H1 (cell line): ENCODE data around the gene HMGXB3. TPM values are rescaled to one million over a fixed set of nuclear protein-coding genes. Genes with fewer than 3 reads are reported as not detected.
A peak's percentile ranks its signal among the peaks of the same experiment; 100 is the strongest.

ENCODE experiments used
- CTCF ChIA-PET: fragments of 300-600 bp; sonication (Branson Sonifier 250); formaldehyde crosslinking; loops from one replicate; lab custom pipeline; 2021; ENCODE audit not compliant: partially characterized antibody; lab: Charles Lee
- POLR2A ChIA-PET: fragments of 300-600 bp; sonication (Branson Sonifier 250); formaldehyde crosslinking; loops from one replicate; lab custom pipeline; 2021; ENCODE audit warnings: inconsistent platforms; ENCODE audit not compliant: partially characterized antibody; lab: Charles Lee
- DNase-seq, 2 experiments: peaks; one replicate each; pipeline versions ENCODE4 v3.0.0 to v3.0.0-alpha.2; 2010 to 2022; ENCODE audit warnings: low spot score in 2 of 2, low read depth in 1 of 2, mixed read lengths in 1 of 2
- FAIRE-seq: peaks from 2 replicates; lab custom pipeline; 2011; peaks lifted over from hg19 to GRCh38; lab: Jason Lieb, UNC
- H2AFZ ChIP-seq: 2 replicates; pipeline ENCODE4 v1.8.1; 2012; ENCODE audit warnings: low read length, inconsistent platforms
- H2AK5ac ChIP-seq: 2 replicates; pipeline ENCODE4 v1.6.1; 2013; ENCODE audit warnings: low read depth, low read length
- H2BK120ac ChIP-seq: replicated peaks from 2 replicates; pipeline ENCODE3; 2013; ENCODE audit warnings: low read depth, low read length, inconsistent platforms
- H2BK12ac ChIP-seq: 2 replicates; pipeline ENCODE4 v1.6.1; 2013; ENCODE audit warnings: low read depth, low read length
- H2BK15ac ChIP-seq: 2 replicates; pipeline ENCODE4 v1.6.1; 2013; ENCODE audit warnings: low read length
- H2BK20ac ChIP-seq: 2 replicates; pipeline ENCODE4 v1.6.1; 2013; ENCODE audit warnings: low read length
- H2BK5ac ChIP-seq: 2 replicates; pipeline ENCODE4 v1.6.1; 2013; ENCODE audit warnings: low read depth, low read length
- H3K14ac ChIP-seq: 2 replicates; pipeline ENCODE4 v1.6.1; 2013; ENCODE audit warnings: inconsistent platforms; ENCODE audit not compliant: insufficient read length
- H3K18ac ChIP-seq: 2 replicates; pipeline ENCODE4 v1.6.1; 2013; ENCODE audit warnings: low read length; ENCODE audit errors: extremely low read depth
- H3K23ac ChIP-seq: 2 replicates; pipeline ENCODE4 v1.6.1; 2013; ENCODE audit warnings: inconsistent platforms; ENCODE audit not compliant: insufficient read length
- H3K23me2 ChIP-seq: 2 replicates; pipeline ENCODE4 v1.6.1; 2013; ENCODE audit warnings: low read depth, low read length
- H3K27ac ChIP-seq: 2 replicates; pipeline ENCODE4 v1.6.1; 2011; ENCODE audit warnings: low read depth, low read length, inconsistent platforms
- H3K27me3 ChIP-seq, 4 experiments: replicated peaks in 1 of 4; 1 replicate in 1 of 4; 2 replicates in 3 of 4; pipeline versions ENCODE4 v1.6.1 to v1.8.1; 2011 to 2013; ENCODE audit warnings: low read length in 3 of 4, mild to moderate bottlenecking in 3 of 4, inconsistent platforms in 2 of 4, mixed read lengths in 2 of 4, moderate library complexity in 1 of 4; ENCODE audit not compliant: control insufficient read depth in 3 of 4, insufficient read depth in 3 of 4; ENCODE audit errors: extremely low read depth in 1 of 4
- H3K36me3 ChIP-seq, 4 experiments: 2 replicates each; pipeline versions ENCODE4 v1.6.1 to v1.8.1; 2011 to 2013; ENCODE audit warnings: mild to moderate bottlenecking in 4 of 4, low read length in 3 of 4, moderate library complexity in 2 of 4, control low read depth in 1 of 4, inconsistent platforms in 1 of 4; ENCODE audit not compliant: insufficient read depth in 4 of 4, control insufficient read depth in 2 of 4
- H3K4ac ChIP-seq: replicated peaks from 2 replicates; pipeline ENCODE3; 2013; ENCODE audit warnings: low read length, low read depth, mixed read lengths, inconsistent platforms; ENCODE audit not compliant: insufficient read length
- H3K4me1 ChIP-seq, 4 experiments: replicated peaks in 1 of 4; 1 replicate in 1 of 4; 2 replicates in 3 of 4; pipeline versions ENCODE4 v1.6.1 to v1.8.1; 2011 to 2013; ENCODE audit warnings: low read length in 3 of 4, inconsistent platforms in 2 of 4, mixed read lengths in 1 of 4; ENCODE audit not compliant: insufficient read depth in 4 of 4, control insufficient read depth in 3 of 4
- H3K4me2 ChIP-seq, 2 experiments: 2 replicates each; pipeline versions ENCODE4 v1.6.1 to v1.8.1; 2011 to 2013; ENCODE audit warnings: low read depth in 2 of 2, low read length in 2 of 2, control low read depth in 1 of 2, inconsistent platforms in 1 of 2, mild to moderate bottlenecking in 1 of 2; ENCODE audit not compliant: insufficient read depth in 1 of 2
- H3K4me3 ChIP-seq, 4 experiments: fragments of 200-600, 300-600 bp in 1 of 4; sonication (generic), shearing (Covaris generic), sonication (Bioruptor Twin) in 1 of 4; 2 replicates each; pipeline versions ENCODE4 v1.5.1 to v1.8.1; 2011 to 2016; ENCODE audit warnings: low read length in 4 of 4, low read depth in 3 of 4, control low read depth in 2 of 4, inconsistent platforms in 2 of 4, mild to moderate bottlenecking in 2 of 4, mixed read lengths in 1 of 4, moderate library complexity in 1 of 4; ENCODE audit not compliant: insufficient read depth in 2 of 4; ENCODE audit errors: extremely low read depth in 1 of 4
- H3K56ac ChIP-seq: replicated peaks from 2 replicates; pipeline ENCODE3; 2013; ENCODE audit warnings: low read depth, mild to moderate bottlenecking, mixed read lengths, low read length, inconsistent platforms; ENCODE audit not compliant: insufficient read length
- H3K79me1 ChIP-seq: 2 replicates; pipeline ENCODE4 v1.6.1; 2013; ENCODE audit warnings: low read depth, low read length, control low read depth
- H3K79me2 ChIP-seq, 2 experiments: 2 replicates each; pipeline versions ENCODE4 v1.6.1 to v1.8.1; 2012 to 2013; ENCODE audit warnings: low read length in 2 of 2, mild to moderate bottlenecking in 2 of 2, inconsistent platforms in 1 of 2; ENCODE audit not compliant: insufficient read depth in 2 of 2, control insufficient read depth in 1 of 2
- H3K9ac ChIP-seq, 4 experiments: replicated peaks in 1 of 4; 1 replicate in 1 of 4; 2 replicates in 3 of 4; pipeline versions ENCODE4 v1.6.1 to v1.8.1; 2011 to 2013; ENCODE audit warnings: low read depth in 3 of 4, low read length in 3 of 4, control low read depth in 2 of 4, mild to moderate bottlenecking in 2 of 4, moderate library complexity in 2 of 4, inconsistent platforms in 1 of 4; ENCODE audit errors: extremely low read depth in 1 of 4
- H3K9me3 ChIP-seq, 2 experiments: 2 replicates each; pipeline versions ENCODE4 v1.6.1 to v1.8.1; 2012 to 2013; ENCODE audit warnings: mild to moderate bottlenecking in 2 of 2, moderate library complexity in 2 of 2, control low read depth in 1 of 2, inconsistent platforms in 1 of 2, low read depth in 1 of 2, low read length in 1 of 2, mixed read lengths in 1 of 2; ENCODE audit not compliant: insufficient read depth in 2 of 2
- H4K20me1 ChIP-seq, 2 experiments: replicated peaks in 1 of 2; 2 replicates each; pipeline versions ENCODE3 to v1.8.1; 2011 to 2013; ENCODE audit warnings: inconsistent platforms in 2 of 2, low read length in 2 of 2, mild to moderate bottlenecking in 1 of 2; ENCODE audit not compliant: insufficient read depth in 2 of 2, control insufficient read depth in 1 of 2
- H4K5ac ChIP-seq: 2 replicates; pipeline ENCODE4 v1.6.1; 2013; ENCODE audit warnings: low read length, low read depth, mixed read lengths, inconsistent platforms; ENCODE audit not compliant: insufficient read length
- H4K8ac ChIP-seq: 2 replicates; pipeline ENCODE4 v1.8.0; 2013; ENCODE audit warnings: mild to moderate bottlenecking, moderate library complexity, low read length, inconsistent platforms; ENCODE audit not compliant: insufficient read depth; ENCODE audit errors: extremely low read depth
- H4K91ac ChIP-seq: replicated peaks from 2 replicates; pipeline ENCODE3; 2013; ENCODE audit warnings: low read length, mixed read lengths, inconsistent platforms; ENCODE audit not compliant: insufficient read length
- CEBPB ChIP-seq: IDR thresholded peaks from 2 replicates; pipeline ENCODE4 v1.6.1; 2012; ENCODE audit warnings: low read depth, low read length
- CREB1 ChIP-seq: IDR thresholded peaks from 2 replicates; pipeline ENCODE4 v1.6.1; 2012; ENCODE audit warnings: inconsistent platforms
- CTBP2 ChIP-seq: IDR thresholded peaks from 2 replicates; pipeline ENCODE4 v1.7.0; 2011; ENCODE audit warnings: borderline replicate concordance, mild to moderate bottlenecking, moderate library complexity, mixed read lengths, low read length; ENCODE audit not compliant: insufficient read depth, insufficient read length
- JUND ChIP-seq: IDR thresholded peaks from 2 replicates; pipeline ENCODE4 v1.6.1; 2011; ENCODE audit warnings: mild to moderate bottlenecking, improper control_type of control experiment, low read length
- NRF1 ChIP-seq: IDR thresholded peaks from 2 replicates; pipeline ENCODE4 v1.6.1; 2011; ENCODE audit warnings: mild to moderate bottlenecking, low read depth, low read length, improper control_type of control experiment
- POU5F1 ChIP-seq: IDR thresholded peaks from 2 replicates; pipeline ENCODE4 v1.6.1; 2011; ENCODE audit warnings: low read depth, mild to moderate bottlenecking, low read length, moderate library complexity
- TCF12 ChIP-seq: IDR thresholded peaks from 2 replicates; pipeline ENCODE4 v1.6.1; 2011; ENCODE audit warnings: low read depth, mild to moderate bottlenecking, low read length
- WGBS, 2 experiments: shearing (Covaris generic) in 1 of 2; methylation state at CpG; one replicate each; pipeline versions ENCODE4 v1.1.6 to v1.1.7; 2013 to 2015; ENCODE audit warnings: low lambda C conversion rate in 2 of 2, mixed read lengths in 2 of 2, inconsistent platforms in 1 of 2, low coverage in 1 of 2, missing lambda C conversion rate in 1 of 2; ENCODE audit not compliant: insufficient replicate concordance in 2 of 2, insufficient coverage in 1 of 2, insufficient read length in 1 of 2; ENCODE audit errors: extremely low coverage in 1 of 2, missing lambda C conversion rate in 1 of 2; 5-methylcytosine and 5-hydroxymethylcytosine counted together
- polyA plus RNA-seq, 7 experiments: library from polyadenylated mRNA; depleted of rRNA in 3 of 7; stranded (reverse) in 5 of 7; unstranded in 2 of 7; fragments of >200 nt in 5 of 7; fragments of 200-250 nt in 2 of 7; gene quantifications; 1 replicate in 5 of 7; 2 replicates in 1 of 7; 4 replicates in 1 of 7; pipeline versions ENCODE4 v1.2.1 to v1.2.3, GENCODE V29; 2011 to 2013; ENCODE audit warnings: missing spikeins in 2 of 7, mixed read lengths in 2 of 7
- total RNA-seq: library from RNA; stranded (reverse); fragmentation: NEBNext Ultra II Directional; extraction: Animal tissue kit (Norgen Biotek cat#: 25700); gene quantifications from 2 replicates; pipeline ENCODE4 v1.2.1, GENCODE V29; 2021
- TF ChIP-seq, protein P1 (sequence below): IDR thresholded peaks from 2 replicates; pipeline ENCODE4 v1.6.1; 2012; ENCODE audit warnings: low read length, inconsistent platforms

Gene HMGXB3
- total and polyA plus RNA-seq, 2 of the 8 experiments (the other 6 are each of a cell fraction or from before 2014, with no cell fraction given) = 26.8 to 28.0 TPM

DNA sequence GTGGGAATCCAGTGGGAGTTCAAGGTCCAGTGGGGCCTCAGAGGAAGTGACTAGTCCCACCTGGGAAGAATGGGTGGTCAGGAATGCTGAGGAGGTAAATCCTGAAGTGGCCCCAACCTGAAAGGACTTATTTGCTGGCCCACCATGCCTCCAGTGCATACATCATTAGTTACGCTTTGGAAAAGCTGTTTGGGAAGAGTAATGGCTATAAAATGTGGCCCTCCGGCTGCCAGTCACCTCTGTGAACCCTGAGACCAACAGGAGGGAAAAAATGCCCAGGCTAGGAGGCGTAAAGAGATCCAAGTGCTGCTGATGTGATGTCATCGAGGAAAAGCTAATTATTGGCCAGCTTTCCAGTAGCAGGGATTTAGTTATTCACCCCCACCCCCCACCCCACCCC, 42.7 kb upstream of the HMGXB3 start:
- Histone ChIP-seq H3K79me1 (no peaks in the 10 kb centered on the region), H3K23ac (no peak overlapping the region), H2BK12ac (no peak overlapping the region), H2BK5ac (no peak overlapping the region), H4K8ac (no peak overlapping the region), H3K14ac (no peak overlapping the region), H4K91ac (no peak overlapping the region), H2AFZ (0 out of 2 replicates have a peak overlapping the region, but pooled peaks have one; percentile 34), H2AK5ac (no peak overlapping the region), H3K4me2 (no peak overlapping the region), H3K9ac (no peak overlapping the region), H3K56ac (no peak overlapping the region), H3K27ac (no peak overlapping the region), H3K18ac (no peak overlapping the region), H2BK120ac (no peak overlapping the region), H3K9me3 (no peaks in the 10 kb centered on the region), H3K36me3 (no peaks in the 10 kb centered on the region), H2BK15ac (no peak overlapping the region), H3K4ac (no peak overlapping the region), H3K79me2 (no peaks in the 10 kb centered on the region), H3K27me3 (peaks cover 0 to 5% (median 1%) of the 10 kb centered on the region in 4 experiments; a peak in 3 of 7 replicates), H4K5ac (no peak overlapping the region), H3K4me1 (peaks cover 0 to 8% (median 5%) of the 10 kb centered on the region in 4 experiments; a peak in 4 of 7 replicates), H2BK20ac (no peak overlapping the region), H4K20me1 (peaks cover 0 to 2% of the 10 kb centered on the region in 2 experiments), H3K4me3 (no peak overlapping the region), H3K23me2 (peaks cover 9% of the 10 kb centered on the region)
- FAIRE-seq (no peak), DNase-seq (no peak)
- ChIA-PET CTCF (interaction anchor here (0.7 to 8.5 kb wide), 12 partner anchors 9 to 305 kb away, joined by 3 to 112 read pairs (median 6); partner anchors contain the start of gene PDE6A), POLR2A (no interaction called here)
- TF ChIP-seq JUND (no peak), NRF1 (no peak), CEBPB (no peak), POU5F1 (no peak), CREB1 (no peak), TCF12 (no peak), CTBP2 (no peak)
- TF ChIP-seq, protein P1, sequence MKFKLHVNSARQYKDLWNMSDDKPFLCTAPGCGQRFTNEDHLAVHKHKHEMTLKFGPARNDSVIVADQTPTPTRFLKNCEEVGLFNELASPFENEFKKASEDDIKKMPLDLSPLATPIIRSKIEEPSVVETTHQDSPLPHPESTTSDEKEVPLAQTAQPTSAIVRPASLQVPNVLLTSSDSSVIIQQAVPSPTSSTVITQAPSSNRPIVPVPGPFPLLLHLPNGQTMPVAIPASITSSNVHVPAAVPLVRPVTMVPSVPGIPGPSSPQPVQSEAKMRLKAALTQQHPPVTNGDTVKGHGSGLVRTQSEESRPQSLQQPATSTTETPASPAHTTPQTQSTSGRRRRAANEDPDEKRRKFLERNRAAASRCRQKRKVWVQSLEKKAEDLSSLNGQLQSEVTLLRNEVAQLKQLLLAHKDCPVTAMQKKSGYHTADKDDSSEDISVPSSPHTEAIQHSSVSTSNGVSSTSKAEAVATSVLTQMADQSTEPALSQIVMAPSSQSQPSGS = no peak
- WGBS, 2 experiments = 88% methylated on average over 4 of the region's 4 CpGs; no CpG with 5 or more reads in 1 of the 2 experiments
